Stimulated activated naive CD8-positive, alpha-beta T cell treated with anti-CD3 and anti-CD28 coated beads, Interleukin-15, amount 100 ng/mL, for 72 hours (primary cell): ENCODE data around the gene TMCC1.

Experiments used
- ATAC-seq: fragments of 150-1000 bp; cut with Tn5 transposase; 2 replicates; pipeline ENCODE4 v1.10.0; 2021; ENCODE audit warnings: mild to moderate bottlenecking, moderate library complexity
- DNase-seq, 2 donors: peaks; one replicate each; pipeline ENCODE4 v3.0.0; 2021 to 2022
- H3K27ac Mint-ChIP-seq, 2 donors: one replicate each; pipeline ENCODE4 v1.8.0; 2022; ENCODE audit warnings: mild to moderate bottlenecking in 2 of 2, mixed read lengths in 2 of 2, moderate library complexity in 2 of 2
- H3K27me3 Mint-ChIP-seq: one replicate; pipeline ENCODE4 v1.8.0; 2022; ENCODE audit warnings: mixed read lengths
- H3K4me1 Mint-ChIP-seq: one replicate; pipeline ENCODE4 v1.8.0; 2022; ENCODE audit warnings: mild to moderate bottlenecking, mixed read lengths
- H3K4me3 Mint-ChIP-seq, 2 donors: one replicate each; pipeline ENCODE4 v1.8.0; 2022; ENCODE audit warnings: mild to moderate bottlenecking in 2 of 2, mixed read lengths in 2 of 2, moderate library complexity in 1 of 2
- H3K9me3 Mint-ChIP-seq, 2 donors: one replicate each; pipeline ENCODE4 v1.8.0; 2022; ENCODE audit warnings: mixed read lengths in 2 of 2

Gene TMCC1

DNA sequence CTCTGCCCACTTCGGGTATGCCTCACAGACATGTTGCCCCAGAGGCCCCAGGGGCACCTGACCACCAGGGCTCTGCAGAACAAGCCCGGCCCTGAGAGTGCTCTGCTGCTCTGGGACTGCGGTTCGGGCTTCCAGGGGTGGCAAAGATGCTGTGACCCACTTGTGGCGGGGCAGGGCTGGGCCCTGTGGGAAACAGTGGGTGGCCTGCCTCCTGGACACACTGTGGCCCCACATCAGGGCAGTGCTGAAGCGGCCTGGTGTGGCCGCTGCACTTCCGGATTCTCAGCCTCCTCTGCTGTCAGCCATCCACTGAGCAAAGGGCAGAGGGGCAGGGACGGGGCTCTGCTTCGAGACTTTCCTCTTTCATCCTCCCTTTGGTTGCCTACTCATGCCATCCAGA lies 260.5 kb downstream of the TMCC1 start:
- ATAC-seq (no peak), DNase-seq (no peak)
- H3K4me1 Mint-ChIP-seq: peaks cover 4% of the 10 kb centered on the region
- no peak overlapping the region for H3K4me3 Mint-ChIP-seq
- H3K27ac Mint-ChIP-seq: no peak overlapping the region
- no peaks in the 10 kb centered on the region for H3K27me3 Mint-ChIP-seq
- H3K9me3 Mint-ChIP-seq: no peaks in the 10 kb centered on the region

DNA sequence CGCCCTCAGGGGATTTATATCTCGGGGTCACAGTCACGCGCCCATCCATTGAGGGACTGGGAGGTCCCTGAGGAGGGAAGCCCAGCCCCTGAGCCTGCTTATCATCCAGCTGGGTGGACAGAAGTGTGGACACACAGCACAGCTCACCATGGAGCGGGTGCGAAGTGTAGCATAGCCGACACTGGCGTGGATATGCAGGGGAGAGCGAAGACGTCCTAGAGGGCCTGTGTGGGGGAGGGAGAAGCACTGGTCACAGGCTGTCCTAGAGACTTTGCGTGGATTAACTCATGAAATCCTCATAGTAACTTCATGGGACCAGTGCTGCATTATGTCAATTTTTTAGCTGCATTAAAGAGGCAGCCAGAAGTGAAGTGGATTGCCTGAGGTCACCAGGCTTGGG lies 261.0 kb downstream of the TMCC1 start:
- Mint-ChIP-seq H3K27me3 (no peaks in the 10 kb centered on the region), H3K27ac (no peak overlapping the region), H3K4me1 (peaks cover 8% of the 10 kb centered on the region), H3K4me3 (no peak overlapping the region), H3K9me3 (no peaks in the 10 kb centered on the region)
- ATAC-seq (no peak), DNase-seq (no peak)

DNA sequence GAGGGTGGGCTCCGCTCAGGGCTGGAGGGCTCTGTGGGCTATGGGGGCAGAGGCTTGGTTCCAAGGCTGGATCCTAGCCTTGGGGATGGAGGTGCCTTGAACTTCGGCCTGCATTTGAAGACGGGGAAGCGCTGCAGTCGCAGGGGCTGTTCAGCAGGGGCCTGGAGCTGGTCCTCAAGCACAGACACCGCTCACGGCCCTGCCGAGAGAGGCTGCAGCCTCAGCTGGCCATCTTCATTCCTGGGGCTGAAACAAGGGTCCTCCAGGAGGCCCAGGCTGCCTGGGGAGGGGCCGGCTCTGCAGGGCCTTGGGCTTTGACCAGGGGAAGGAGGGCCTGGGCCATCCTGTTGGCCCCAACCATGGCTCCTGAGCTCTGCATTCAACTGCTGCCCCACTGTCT lies 261.5 kb downstream of the TMCC1 start:
- Mint-ChIP-seq H3K27me3 (no peaks in the 10 kb centered on the region), H3K9me3 (no peaks in the 10 kb centered on the region), H3K4me1 (peaks cover 8% of the 10 kb centered on the region), H3K4me3 (no peak overlapping the region), H3K27ac (no peak overlapping the region)
- ATAC-seq (no peak), DNase-seq (no peak)

DNA sequence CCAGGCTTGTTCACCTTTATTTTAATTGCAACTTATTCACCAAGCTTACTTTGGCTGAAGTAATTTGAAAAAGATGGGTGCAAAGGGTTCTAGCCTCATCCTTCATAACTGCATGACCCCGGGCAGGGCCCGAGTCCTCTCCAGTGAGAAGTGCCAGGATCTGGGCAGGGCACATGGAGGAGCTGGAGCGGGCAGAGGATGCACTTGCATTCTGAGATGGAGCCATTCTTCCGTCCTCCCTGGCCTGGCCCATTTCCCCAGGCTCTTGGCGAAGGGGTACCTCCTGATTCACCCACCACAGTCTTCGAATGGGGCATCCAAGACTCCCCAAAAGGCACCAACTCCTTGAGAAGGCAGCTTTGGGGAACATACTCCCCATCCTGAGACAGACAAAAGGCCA lies 264.5 kb downstream of the TMCC1 start:
- peaks cover 6% of the 10 kb centered on the region for H3K27me3 Mint-ChIP-seq
- H3K9me3 Mint-ChIP-seq: no peaks in the 10 kb centered on the region
- no peak overlapping the region for H3K4me3 Mint-ChIP-seq
- ATAC-seq (no peak), DNase-seq (no peak)
- H3K27ac Mint-ChIP-seq: peak overlapping the region in 1 of 2 donors; percentile 60
- peaks cover 13% of the 10 kb centered on the region for H3K4me1 Mint-ChIP-seq

DNA sequence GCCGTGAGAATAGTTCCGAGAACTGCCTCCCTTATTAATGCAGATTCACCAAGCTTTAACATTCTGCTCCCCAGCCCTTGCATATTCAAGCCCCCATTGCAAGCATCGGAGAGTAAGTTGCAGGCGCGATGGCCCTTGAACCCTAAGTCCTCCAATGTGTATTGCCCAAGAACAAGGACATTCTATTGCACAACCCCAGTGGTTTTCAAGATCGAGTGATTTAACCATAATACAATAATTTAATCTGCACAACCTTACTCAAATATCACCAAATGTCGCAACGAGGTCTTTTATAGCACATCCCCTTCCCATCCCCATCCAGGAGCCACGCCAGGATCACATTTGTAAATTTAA lies 265.4 kb downstream of the TMCC1 start:
- H3K4me1 Mint-ChIP-seq: peaks cover 13% of the 10 kb centered on the region
- H3K27me3 Mint-ChIP-seq: peaks cover 6% of the 10 kb centered on the region
- DNase-seq (no peak), ATAC-seq (no peak)
- H3K9me3 Mint-ChIP-seq: no peaks in the 10 kb centered on the region
- H3K4me3 Mint-ChIP-seq: peak overlapping the region; percentile 89 to 91
- no peak overlapping the region for H3K27ac Mint-ChIP-seq

DNA sequence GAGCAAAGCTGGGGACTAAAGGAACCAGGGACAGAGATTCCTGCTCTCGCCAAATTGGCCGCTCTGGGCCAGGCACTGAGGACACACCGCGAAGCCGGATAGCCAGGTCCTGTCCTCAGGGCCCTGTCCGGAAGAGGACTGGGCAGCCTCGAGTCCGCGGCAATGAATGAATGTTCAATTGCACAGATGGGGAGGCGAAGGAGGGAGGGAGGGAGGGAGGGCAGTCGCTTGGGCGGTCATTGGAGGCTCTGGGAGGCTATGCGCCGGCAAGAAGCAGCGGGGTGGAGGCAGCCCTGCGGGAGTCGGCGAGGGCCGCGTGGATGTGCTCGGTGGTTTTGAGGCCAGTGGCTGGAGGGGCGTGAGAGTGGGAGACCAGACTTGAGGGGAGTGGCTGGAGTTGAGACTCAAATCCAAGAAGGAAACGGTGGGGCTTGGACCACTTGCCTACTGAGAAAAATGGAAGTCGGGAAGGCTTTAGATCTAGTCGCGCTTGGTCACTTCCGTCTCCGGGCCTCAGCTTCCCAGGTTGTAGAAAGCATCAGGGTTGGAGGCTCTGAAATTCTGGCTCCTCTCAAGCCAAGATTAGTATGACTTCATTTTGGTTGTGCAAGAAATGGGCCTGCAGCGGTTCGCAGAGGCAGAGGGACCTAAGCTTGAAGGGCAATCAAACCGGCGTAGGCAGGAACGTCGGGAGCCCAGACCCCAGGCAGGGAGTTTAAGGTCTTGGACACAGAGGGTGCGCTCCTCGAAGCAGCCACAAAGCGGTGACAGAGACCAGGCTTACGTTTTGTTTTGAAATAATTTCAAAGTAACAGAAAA lies 266.0 kb downstream of the TMCC1 start:
- peak; percentile 76 for ATAC-seq
- H3K27me3 Mint-ChIP-seq: peaks cover 6% of the 10 kb centered on the region
- peaks cover 13% of the 10 kb centered on the region for H3K4me1 Mint-ChIP-seq
- DNase-seq: peak; percentile 62 to 72
- H3K4me3 Mint-ChIP-seq: peak overlapping the region; percentile 89 to 91
- peak overlapping the region; percentile 59 to 84 for H3K27ac Mint-ChIP-seq
- no peaks in the 10 kb centered on the region for H3K9me3 Mint-ChIP-seq

DNA sequence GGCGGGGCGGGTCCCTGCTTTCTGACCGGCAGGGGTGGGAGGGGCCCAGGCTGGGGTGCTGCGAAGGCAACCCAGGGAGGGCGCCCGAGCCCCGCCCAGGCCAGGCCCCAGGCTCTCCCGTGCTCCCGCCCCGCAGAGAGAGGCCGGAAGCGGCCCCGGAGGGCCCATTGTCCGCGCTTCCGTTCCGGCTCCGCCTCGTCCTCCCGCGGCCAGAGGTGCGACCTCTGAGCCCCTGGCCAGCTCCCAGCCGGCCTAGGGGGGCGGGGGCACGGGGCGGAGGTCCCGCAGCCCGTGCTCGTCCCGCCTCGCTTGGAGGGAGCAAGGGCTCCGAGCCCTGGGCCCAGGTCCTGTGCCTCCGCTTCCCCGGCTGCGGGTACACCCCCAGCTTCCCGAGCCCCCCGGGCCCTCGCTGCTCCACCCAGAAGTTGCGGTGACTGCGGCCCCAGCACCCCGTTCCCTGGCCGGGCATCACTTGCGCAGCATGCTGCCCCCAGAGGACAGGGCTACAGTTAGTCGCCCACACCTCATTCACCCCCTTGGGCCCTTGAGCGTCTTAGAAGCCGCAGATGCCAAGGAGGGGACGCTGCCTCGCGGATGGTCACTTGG lies 266.7 kb downstream of the TMCC1 start:
- ATAC-seq (peak; percentile 90), DNase-seq (peak; percentile 72 to 79)
- Mint-ChIP-seq H3K4me1 (peaks cover 13% of the 10 kb centered on the region), H3K4me3 (peak overlapping the region; percentile 89 to 91), H3K27ac (peak overlapping the region; percentile 59 to 84), H3K27me3 (peaks cover 6% of the 10 kb centered on the region), H3K9me3 (no peaks in the 10 kb centered on the region)

DNA sequence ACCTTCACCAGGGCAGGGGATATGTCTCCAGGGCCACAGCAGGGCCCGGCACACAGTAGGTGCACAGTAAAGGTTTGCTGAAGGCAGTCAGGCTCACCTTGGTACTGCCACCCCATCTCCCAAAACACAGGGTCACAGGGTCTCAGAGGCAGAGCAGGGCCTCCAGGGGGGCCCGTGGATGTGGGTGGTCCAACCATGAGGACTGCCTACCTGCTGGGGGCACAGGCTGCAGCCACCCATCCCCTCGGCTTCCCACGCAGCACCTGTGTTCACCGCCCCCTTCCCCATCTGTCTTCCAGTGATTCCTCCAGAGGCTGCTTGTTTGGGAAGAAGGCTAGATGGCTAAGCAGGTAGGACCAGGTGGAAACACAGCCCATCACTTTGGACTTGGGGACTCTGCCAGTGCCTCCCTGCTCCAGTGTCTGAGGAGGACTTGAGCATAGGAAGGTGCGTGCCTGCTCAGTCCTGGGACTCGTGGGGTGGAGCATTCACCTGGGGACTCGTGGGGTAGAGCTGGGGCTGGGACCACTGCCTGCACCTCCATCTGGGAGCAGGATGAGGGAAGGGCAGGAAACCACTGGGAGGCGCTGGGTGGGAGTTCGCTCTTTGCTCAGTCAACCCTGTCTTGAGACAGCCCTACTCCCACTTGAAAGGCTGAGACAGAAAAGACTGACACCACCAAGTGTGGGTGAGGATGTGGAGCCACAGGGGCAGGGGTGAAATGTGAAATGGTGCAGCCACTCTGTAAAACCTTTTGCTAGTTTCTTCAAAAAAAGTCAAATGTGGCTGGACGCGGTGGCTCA lies 268.2 kb downstream of the TMCC1 start:
- H3K4me1 Mint-ChIP-seq: peaks cover 13% of the 10 kb centered on the region
- no peaks in the 10 kb centered on the region for H3K9me3 Mint-ChIP-seq
- H3K27me3 Mint-ChIP-seq: peaks cover 6% of the 10 kb centered on the region
- no peak for DNase-seq
- peak overlapping the region; percentile 26 to 53 for H3K4me3 Mint-ChIP-seq
- no peak overlapping the region for H3K27ac Mint-ChIP-seq
- no peak for ATAC-seq

DNA sequence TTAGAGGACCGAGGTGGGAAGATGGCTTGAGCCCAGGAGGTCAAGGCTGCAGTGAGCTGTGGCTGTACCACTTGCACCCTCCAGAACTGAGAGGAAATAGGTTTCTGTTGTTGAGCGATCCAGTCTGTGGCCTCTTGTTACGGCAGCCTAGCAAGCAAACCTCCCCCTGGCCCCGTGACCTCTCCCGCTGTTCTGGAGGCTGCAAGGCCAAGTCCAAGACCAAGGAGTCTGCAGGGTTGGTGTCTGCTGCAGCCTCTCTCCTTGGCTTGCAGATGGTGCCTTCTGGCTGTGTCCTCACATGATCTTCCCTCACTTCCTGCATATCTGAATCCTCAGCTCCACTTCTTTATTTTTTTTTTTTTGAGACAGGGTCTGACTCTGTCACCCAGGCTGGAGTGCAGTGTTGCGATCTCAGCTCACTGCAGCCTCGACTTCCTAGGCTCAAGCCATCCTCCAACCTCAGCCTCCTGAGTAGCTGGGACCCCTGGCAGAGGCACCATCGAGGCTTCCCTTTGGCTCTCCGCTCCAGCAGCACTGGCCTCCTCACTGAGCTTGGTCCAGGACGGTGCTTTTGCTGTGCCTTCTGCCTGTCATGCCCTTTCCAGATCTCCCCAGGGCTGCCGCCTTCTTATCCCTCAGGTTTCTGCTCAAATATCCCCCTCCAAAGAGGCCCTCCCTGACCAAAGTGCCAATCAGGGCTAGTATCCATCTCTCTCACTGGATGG lies 269.0 kb downstream of the TMCC1 start:
- DNase-seq (no peak), ATAC-seq (no peak)
- H3K27me3 Mint-ChIP-seq: peaks cover 6% of the 10 kb centered on the region
- H3K27ac Mint-ChIP-seq: no peak overlapping the region
- no peak overlapping the region for H3K4me3 Mint-ChIP-seq
- no peaks in the 10 kb centered on the region for H3K9me3 Mint-ChIP-seq
- peaks cover 13% of the 10 kb centered on the region for H3K4me1 Mint-ChIP-seq

DNA sequence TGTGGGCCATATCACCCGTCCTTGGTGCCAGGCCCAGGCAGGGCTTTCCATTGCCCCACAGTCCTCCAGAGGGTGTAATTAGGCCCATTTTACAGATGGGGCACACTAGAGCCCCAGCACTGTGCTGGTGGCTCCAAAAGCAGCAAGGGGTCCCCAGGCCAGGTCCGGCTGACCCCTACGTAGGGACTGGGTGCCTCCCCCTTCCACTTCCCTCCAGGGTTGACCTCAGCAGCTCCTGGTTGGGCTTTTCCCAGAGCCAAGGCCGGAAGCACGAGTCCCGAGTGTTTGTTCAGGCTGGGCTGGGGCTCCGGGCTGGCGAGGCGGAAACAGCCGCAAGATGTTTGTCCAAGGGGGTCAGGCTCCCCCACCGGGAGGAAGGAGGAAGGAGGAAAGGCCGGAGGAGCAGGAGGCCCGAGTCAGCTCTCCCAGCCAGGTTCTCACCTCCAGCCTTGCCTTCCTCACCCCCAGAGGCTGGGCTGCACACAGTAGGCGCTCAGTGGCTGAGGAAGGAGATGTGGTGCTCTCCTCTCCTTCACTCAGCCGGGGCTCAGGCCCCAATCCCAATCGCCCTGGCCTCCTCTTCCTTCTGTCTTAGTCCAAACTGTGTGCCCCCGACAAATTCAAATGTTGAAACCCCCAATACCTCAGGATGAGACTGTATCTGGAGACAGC lies 269.9 kb downstream of the TMCC1 start:
- Mint-ChIP-seq H3K4me3 (no peak overlapping the region), H3K27me3 (peaks cover 15% of the 10 kb centered on the region), H3K4me1 (peaks cover 17% of the 10 kb centered on the region), H3K27ac (no peak overlapping the region), H3K9me3 (no peaks in the 10 kb centered on the region)
- DNase-seq (no peak), ATAC-seq (no peak)

DNA sequence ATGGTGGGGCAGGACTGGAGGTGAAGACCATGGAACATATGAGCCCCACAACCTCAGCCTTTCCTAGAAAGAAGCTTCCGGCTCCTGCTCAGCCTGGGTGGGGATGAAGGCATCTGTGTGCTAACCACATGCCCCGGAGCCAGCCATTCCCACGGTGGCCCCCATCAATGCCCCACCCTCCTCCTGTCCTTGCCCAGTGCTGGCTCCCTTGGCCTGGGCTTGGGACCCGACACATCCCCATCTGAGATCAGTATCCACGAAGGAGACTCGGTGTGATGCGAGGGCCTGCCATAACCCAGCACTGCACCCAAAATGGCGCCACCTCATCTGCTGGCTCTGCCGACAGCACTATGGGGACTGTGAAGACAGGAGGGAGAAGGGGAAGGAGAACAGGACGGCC lies 270.6 kb downstream of the TMCC1 start:
- peaks cover 16% of the 10 kb centered on the region for H3K4me1 Mint-ChIP-seq
- no peak overlapping the region for H3K27ac Mint-ChIP-seq
- ATAC-seq (no peak), DNase-seq (no peak)
- no peaks in the 10 kb centered on the region for H3K9me3 Mint-ChIP-seq
- no peak overlapping the region for H3K4me3 Mint-ChIP-seq
- peaks cover 21% of the 10 kb centered on the region for H3K27me3 Mint-ChIP-seq

DNA sequence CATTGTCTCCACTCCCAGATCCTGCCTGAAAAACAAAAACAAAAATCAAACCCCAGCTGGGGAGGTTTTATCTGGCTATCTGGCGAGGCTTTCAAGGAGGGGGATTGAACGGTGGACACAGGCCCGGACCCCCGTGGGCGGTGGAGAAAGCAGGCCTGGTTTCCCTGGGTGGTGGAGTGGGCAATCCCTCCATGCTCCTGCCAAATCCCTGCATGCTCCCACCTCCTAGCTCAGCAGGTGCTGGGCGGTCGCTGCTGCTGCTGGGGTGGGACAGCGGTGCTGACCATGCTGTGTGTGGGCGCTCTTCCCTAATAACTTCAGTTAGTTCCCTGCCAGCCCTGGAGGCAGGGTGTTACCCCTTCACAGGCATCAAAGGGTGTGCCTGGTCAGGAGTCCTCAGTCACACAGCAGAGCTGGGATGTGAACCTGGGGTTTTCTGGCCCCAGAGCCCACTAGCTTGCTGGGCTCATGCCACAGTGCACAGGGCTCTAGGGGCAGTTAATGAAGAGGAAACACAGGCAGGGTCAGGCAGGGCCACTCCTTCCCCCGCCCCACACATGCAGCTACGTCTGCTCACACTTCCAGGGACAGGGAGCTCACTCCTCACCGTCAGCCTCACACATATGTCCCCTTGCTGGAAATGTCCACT lies 271.2 kb downstream of the TMCC1 start:
- ATAC-seq: no peak
- no peak for DNase-seq
- Mint-ChIP-seq H3K4me1 (peaks cover 12% of the 10 kb centered on the region), H3K9me3 (no peaks in the 10 kb centered on the region), H3K27ac (no peak overlapping the region), H3K4me3 (no peak overlapping the region), H3K27me3 (peaks cover 27% of the 10 kb centered on the region)

DNA sequence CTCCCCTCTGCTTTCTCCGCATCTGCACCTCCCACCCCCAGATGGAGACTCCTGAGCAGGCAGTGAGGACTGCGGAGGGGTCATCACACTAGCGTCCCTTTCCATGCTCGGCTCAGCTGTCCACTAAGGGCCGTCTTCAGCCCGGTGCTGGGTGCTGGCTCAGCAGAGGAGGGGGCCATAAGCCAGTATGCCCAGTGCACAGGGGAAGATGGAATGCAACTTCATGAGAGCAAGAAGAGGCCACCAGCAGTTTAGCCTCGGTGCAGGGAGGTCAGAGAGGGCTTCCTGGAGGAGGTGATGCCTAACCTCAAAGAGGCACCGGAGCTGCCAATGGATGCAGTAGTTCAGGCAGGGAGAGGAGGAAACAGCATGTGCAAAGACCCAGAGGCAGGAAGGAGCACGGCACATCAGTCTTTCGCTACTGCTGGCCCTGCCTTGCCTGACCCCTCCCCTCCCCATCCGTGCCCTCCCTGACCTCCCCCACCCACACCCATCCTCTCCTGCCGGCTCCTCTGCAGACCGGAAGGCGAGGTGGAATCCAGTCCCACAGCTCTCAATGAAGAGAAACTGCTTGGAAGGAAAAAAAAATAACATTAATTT lies 271.8 kb downstream of the TMCC1 start:
- H3K9me3 Mint-ChIP-seq: no peaks in the 10 kb centered on the region
- H3K4me1 Mint-ChIP-seq: peaks cover 12% of the 10 kb centered on the region
- H3K27me3 Mint-ChIP-seq: peaks cover 28% of the 10 kb centered on the region
- no peak overlapping the region for H3K4me3 Mint-ChIP-seq
- no peak for DNase-seq
- peak overlapping the region in 1 of 2 donors; percentile 72 for H3K27ac Mint-ChIP-seq
- ATAC-seq: no peak

DNA sequence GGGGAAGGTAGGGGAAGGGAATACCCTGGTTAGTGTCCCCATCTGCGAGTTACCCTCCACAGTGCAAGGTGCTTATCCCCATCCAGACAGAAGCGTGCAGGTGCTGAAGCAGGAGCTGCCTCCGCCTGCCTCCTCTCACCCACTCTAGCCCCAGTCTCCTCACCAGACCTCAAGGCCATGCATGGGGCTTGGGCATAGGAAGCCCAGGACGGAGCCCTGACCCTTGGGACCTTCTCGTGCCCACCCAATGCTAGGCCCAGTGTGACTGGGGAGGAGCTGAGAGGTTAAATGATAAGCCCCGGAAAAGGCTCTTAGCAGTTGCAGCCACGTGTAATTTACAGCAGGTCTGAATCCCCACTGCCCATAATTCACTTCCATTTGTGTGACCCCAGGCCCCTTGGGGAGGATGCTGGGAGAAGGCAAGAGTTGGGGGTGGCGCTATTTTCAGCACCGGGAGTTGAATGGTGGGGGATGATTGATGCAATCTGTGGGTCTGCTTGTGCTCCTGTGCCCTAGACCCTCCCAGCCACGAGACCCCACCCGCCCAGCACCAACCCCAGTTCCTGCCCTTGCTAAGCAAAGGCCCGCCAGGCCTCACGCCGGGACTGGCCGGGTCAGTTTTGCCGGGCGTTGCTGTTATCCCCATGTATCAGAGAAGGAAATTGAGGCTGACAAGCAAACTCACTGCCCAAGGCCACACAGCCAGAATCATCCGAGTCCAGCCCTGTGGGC lies 272.5 kb downstream of the TMCC1 start:
- no peaks in the 10 kb centered on the region for H3K9me3 Mint-ChIP-seq
- H3K27me3 Mint-ChIP-seq: peaks cover 28% of the 10 kb centered on the region
- H3K27ac Mint-ChIP-seq: no peak overlapping the region
- ATAC-seq: no peak
- no peak overlapping the region for H3K4me3 Mint-ChIP-seq
- H3K4me1 Mint-ChIP-seq: peaks cover 12% of the 10 kb centered on the region
- no peak for DNase-seq
